RWPE1 (cell line): Measurements from ENCODE around the gene RERG.

ENCODE experiments used
- CTCF ChIA-PET: fragments of 350-600 bp; sonication (Branson Sonifier 250); formaldehyde crosslinking; extraction: SDS; loops from one replicate; lab custom pipeline; 2021; lab: Yijun Ruan, JAX
- POLR2A ChIA-PET: fragments of 400-600 bp; formaldehyde crosslinking; extraction: SDS; loops from one replicate; lab custom pipeline; 2020; ENCODE audit warnings: antibody characterized with exemption; ENCODE audit not compliant: low non-redundant PET; lab: Yijun Ruan, JAX
- DNase-seq: peaks from one replicate; pipeline ENCODE4 v3.0.0; 2012; ENCODE audit warnings: low spot score
- H3K27ac ChIP-seq: fragments of 450-650 bp; 2 replicates; pipeline ENCODE4 v1.5.1; 2017
- TF ChIP-seq, protein P1 (sequence below): fragments of 450-650 bp; conservative IDR thresholded peaks from 2 replicates; pipeline ENCODE4 v1.5.1; 2017; ENCODE audit warnings: low read depth, mild to moderate bottlenecking

RERG gene

DNA sequence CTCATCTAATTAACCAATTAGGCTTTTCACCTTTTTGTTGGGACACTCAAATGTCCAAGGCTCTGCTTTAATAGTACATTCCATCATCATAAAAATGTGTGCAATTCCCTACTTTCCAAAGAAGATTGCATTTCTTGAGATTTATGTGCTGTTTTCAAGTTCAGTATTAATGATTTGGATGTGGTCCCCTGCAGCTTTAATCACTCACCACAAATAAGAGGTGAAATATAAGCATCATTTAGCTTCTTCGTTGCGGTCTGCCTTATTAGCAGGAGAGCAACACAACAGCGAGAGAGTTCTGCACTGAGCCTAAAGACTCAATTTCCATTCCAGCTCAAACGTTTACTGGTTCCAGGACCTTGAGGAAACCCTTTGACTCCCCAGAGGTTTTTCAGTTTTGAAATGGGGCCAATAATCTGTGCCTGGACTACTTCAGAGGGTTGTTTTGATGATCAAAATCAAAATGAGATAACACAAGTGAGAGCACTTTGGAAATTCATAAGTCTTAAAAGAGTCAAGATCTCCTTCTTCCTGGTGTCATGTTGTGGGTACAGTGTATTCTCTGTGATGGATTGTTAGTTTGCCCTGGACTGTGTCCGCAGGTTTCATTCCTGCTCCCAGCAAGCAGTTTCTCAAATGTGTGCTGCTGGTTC is 53.1 kb downstream of the RERG start:
- ChIA-PET CTCF (interaction anchor here (0.6 kb wide), 1 partner anchor 416 kb away, joined by 3 read pairs; no protein-coding TSS in a partner anchor), POLR2A (no interaction called here)
- TF ChIP-seq, protein P1, sequence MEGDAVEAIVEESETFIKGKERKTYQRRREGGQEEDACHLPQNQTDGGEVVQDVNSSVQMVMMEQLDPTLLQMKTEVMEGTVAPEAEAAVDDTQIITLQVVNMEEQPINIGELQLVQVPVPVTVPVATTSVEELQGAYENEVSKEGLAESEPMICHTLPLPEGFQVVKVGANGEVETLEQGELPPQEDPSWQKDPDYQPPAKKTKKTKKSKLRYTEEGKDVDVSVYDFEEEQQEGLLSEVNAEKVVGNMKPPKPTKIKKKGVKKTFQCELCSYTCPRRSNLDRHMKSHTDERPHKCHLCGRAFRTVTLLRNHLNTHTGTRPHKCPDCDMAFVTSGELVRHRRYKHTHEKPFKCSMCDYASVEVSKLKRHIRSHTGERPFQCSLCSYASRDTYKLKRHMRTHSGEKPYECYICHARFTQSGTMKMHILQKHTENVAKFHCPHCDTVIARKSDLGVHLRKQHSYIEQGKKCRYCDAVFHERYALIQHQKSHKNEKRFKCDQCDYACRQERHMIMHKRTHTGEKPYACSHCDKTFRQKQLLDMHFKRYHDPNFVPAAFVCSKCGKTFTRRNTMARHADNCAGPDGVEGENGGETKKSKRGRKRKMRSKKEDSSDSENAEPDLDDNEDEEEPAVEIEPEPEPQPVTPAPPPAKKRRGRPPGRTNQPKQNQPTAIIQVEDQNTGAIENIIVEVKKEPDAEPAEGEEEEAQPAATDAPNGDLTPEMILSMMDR = no peak
- no peak overlapping the region for H3K27ac ChIP-seq
- no peak for DNase-seq

DNA sequence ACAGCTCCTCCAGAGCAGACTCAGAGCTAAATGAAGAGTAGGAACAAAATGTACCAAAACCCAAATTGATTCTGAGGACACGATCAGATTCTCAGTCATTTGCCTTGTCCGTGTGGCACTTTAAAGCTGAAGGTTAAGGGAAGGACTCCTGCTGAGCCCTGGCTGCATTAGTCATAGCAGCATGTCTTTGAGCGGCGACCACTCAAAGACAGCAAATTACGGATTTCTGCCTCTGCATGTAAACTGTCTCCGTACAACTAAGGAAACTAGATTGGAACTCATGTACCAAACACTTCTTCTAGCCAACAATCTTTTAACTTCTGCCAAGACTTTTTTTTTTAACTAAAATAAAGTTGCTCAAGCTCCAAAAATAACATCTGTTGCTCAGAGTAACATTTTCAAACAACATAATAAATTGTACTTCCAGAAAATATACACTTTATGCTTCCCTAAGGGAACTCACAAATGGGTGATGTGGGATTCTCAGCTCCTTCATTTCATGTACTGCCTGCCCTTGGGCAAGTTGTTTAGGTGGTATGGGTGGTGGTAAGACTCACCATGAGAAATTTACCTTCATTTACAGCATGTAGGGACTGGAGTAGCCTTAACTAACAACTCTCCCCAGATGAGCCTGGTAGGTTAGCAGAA is 56.1 kb downstream of the RERG start:
- H3K27ac ChIP-seq = no peak overlapping the region
- TF ChIP-seq, protein P1 = no peak
- DNase-seq = no peak
- ChIA-PET CTCF (no interaction called here), POLR2A (no interaction called here)

DNA sequence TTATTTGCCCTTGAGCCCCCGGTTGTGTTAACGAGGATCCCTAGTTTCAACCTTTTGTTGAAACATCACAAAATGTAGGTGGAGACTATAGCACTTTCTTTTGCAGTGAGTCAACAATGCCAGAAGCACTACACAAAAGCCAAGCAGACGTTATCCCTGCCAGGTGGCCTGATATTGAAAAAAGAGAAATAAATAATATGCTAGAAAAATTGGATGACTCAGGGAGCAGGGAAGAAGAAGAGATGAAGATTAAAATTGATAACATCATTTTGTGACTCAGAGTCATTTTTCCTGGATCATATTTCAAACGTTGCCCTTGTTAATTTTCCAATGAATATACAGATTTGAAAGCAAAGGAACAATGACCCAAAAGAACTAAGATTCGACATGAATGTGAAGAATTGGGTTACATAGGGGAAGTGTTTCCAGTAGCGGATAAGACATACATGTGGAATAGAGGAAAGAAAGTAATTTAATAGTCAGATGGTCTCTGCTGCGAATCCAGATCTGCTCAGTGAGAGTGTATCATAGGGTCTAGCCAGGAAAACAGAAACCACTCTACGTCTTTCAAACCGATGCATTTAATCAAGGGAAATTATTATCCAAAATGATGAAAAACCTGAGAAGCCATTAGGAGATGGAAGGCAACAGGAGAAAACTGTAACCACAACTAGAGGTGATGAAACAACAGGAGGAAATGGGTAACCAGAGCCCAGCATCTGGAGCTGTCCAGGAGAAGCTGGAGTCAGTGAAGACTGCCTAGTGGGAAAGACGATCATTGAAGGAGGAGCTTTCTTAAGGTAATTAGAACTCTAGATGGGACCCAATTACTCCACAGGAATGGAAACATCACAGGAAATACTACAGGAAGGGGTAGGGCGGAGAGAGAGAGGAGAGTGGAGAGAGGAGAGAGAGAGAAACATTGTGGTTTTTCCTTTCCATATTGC is 57.9 kb downstream of the RERG start:
- TF ChIP-seq, protein P1 = no peak
- ChIA-PET CTCF (interaction anchor here (0.5 kb wide), 1 partner anchor 1074 kb away, joined by 3 read pairs; no protein-coding TSS in a partner anchor), POLR2A (no interaction called here)
- DNase-seq = no peak
- H3K27ac ChIP-seq = no peak overlapping the region

DNA sequence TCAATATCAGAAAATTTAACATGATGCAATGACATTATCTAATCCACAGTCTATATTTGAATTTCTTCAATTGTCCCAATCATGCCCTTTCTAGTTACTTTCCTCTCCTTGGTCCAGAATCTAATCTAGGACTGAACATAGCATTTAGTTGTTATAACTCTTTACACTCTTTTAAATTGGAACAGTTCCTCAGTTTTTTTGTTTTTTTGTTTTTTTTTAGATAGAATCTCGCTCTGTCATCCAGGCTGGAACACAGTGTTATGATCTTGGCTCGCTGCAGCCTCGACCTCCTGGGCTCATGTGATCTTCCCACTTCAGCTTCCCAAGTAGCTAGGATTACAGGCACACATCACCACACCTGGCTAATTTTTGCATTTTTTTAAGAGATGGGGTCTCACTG is 63.1 kb downstream of the RERG start:
- no peak for DNase-seq
- POLR2A ChIA-PET = no interaction called here
- no peak overlapping the region for H3K27ac ChIP-seq
- CTCF ChIA-PET = no interaction called here
- TF ChIP-seq, protein P1 = no peak

DNA sequence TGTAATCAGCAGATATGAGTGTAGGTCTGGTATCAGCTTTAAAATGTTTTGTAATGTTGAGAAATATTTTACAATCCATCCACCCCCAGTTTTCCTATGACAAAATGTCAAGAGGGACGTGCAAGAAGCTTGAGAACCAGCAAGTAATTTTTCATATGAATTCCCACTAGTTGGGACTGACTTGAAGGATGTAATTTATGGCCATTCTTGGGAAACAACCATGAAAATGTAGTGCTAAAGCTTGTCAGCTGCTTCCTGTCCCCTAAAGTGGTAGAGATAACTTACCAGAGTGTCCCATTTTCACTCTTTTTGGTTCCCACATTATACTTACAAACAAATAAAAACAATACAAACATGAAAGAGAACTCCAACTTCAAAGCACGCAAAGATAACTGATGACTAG is 63.9 kb downstream of the RERG start:
- no peak overlapping the region for H3K27ac ChIP-seq
- ChIA-PET POLR2A (no interaction called here), CTCF (interaction anchor here (0.6 to 0.8 kb wide), 2 partner anchors 30 to 64 kb away, joined by 3 to 4 read pairs; partner anchors contain the start of gene RERG)
- DNase-seq = no peak
- TF ChIP-seq, protein P1 = no peak

DNA sequence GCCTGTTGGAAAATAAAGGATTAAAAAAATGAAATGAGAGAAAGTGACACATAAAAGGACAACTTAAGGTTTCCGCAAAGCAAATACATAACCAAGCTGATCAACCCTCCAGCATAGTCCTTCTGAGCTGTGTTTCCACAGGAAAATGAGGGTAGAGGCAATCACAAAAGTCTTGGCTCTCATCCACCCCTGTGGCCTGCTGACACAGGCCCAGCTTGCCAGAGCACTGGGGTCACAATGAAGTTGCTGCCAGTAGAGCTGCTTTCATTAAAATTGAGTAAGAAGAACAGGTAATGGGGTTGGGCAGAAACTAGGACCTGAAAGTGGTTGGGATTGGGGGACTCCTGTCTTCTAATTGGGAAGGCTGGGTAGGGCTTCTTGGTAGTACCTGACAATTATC is 65.9 kb downstream of the RERG start:
- POLR2A ChIA-PET = no interaction called here
- CTCF ChIA-PET = interaction anchor here (1.2 kb wide), 1 partner anchor 66 kb away, joined by 4 read pairs; the partner anchor contains the start of gene RERG
- peak overlapping the region; percentile 65 for H3K27ac ChIP-seq
- DNase-seq = peak; percentile 12
- TF ChIP-seq, protein P1 = no peak
